PC-9 (cell line): Measurements from ENCODE around the gene SETD1B. TPM values are rescaled to one million over a fixed set of nuclear protein-coding genes. Genes with fewer than 3 reads are reported as not detected.

Source experiments
- BruUV-seq: library from RNA; stranded (reverse); fragments of 400-500 nt; replicated peaks from 2 replicates; lab custom pipeline; 2021; lab: Mats Ljungman, UMichigan
- CTCF ChIA-PET: fragments of 300-600 bp; sonication (Branson Sonifier 250); formaldehyde crosslinking; loops from one replicate; lab custom pipeline; 2022; ENCODE audit warnings: antibody characterized with exemption; lab: Charles Lee
- POLR2A ChIA-PET: fragments of 300-600 bp; sonication (Branson Sonifier 250); formaldehyde crosslinking; loops from one replicate; lab custom pipeline; 2022; ENCODE audit warnings: antibody characterized with exemption; ENCODE audit not compliant: unreplicated experiment; lab: Charles Lee
- DNase-seq, 2 experiments: peaks; one replicate each; pipeline versions ENCODE4 v3.0.0 to v3.0.0-alpha.2; 2015 to 2022; ENCODE audit warnings: mixed read lengths in 1 of 2
- H2AFZ ChIP-seq: fragments of 200-600 bp; sonication (generic); 2 replicates; pipeline ENCODE4 v1.8.1; 2017; ENCODE audit warnings: antibody characterized with exemption
- H3F3A ChIP-seq: fragments of 200-600 bp; sonication (generic); 2 replicates; pipeline ENCODE4 v1.8.1; 2017; ENCODE audit warnings: antibody characterized with exemption, mild to moderate bottlenecking, low read depth; ENCODE audit not compliant: insufficient read depth
- H3K27ac ChIP-seq: fragments of 200-600 bp; sonication (generic); 2 replicates; pipeline ENCODE4 v1.6.1; 2016; ENCODE audit warnings: mixed run types
- H3K27me3 ChIP-seq: fragments of 200-600 bp; sonication (generic); 2 replicates; pipeline ENCODE4 v1.6.1; 2016; ENCODE audit warnings: low read depth, mixed run types; ENCODE audit not compliant: insufficient read depth
- H3K36me3 ChIP-seq: fragments of 200-600 bp; sonication (generic); 2 replicates; pipeline ENCODE4 v1.6.1; 2016; ENCODE audit warnings: low read depth, mixed run types
- H3K4me1 ChIP-seq: fragments of 200-600 bp; sonication (generic); replicated peaks from 2 replicates; pipeline ENCODE4 v1.6.1; 2016; ENCODE audit warnings: mixed run types; ENCODE audit not compliant: insufficient read depth
- H3K4me2 ChIP-seq: fragments of 200-600 bp; sonication (generic); 2 replicates; pipeline ENCODE4 v1.6.1; 2017; ENCODE audit warnings: mixed run types
- H3K4me3 ChIP-seq: fragments of 200-600 bp; sonication (generic); 2 replicates; pipeline ENCODE4 v1.6.1; 2016; ENCODE audit warnings: mixed run types
- H3K79me2 ChIP-seq: fragments of 200-600 bp; sonication (generic); 2 replicates; pipeline ENCODE4 v1.6.1; 2017; ENCODE audit warnings: low read depth, mixed run types
- H3K9me2 ChIP-seq: fragments of 200-600 bp; sonication (generic); 2 replicates; pipeline ENCODE4 v1.8.1; 2017; ENCODE audit warnings: mild to moderate bottlenecking; ENCODE audit not compliant: insufficient read depth
- H3K9me3 ChIP-seq: fragments of 200-600 bp; sonication (generic); 2 replicates; pipeline ENCODE4 v1.8.1; 2016; ENCODE audit warnings: low read depth; ENCODE audit not compliant: insufficient read depth
- H4K20me1 ChIP-seq: fragments of 200-600 bp; sonication (generic); 2 replicates; pipeline ENCODE4 v1.8.1; 2017; ENCODE audit not compliant: insufficient read depth
- EZH2 ChIP-seq: fragments of 200-600 bp; sonication (generic); IDR thresholded peaks from 2 replicates; pipeline ENCODE4 v1.8.0; 2017; ENCODE audit warnings: antibody characterized with exemption, low read depth
- intact Hi-C: fragments of 100-400 bp; cut with micrococcal nuclease; formaldehyde crosslinking; loops from one replicate; pipeline ENCODE4 v1.10.0; 2022; ENCODE audit not compliant: unreplicated experiment
- total RNA-seq: library from RNA; stranded (reverse); gene quantifications from 2 replicates; pipeline ENCODE4 v1.2.3, GENCODE V29; 2021
- TF ChIP-seq, protein P1 (sequence below): fragments of 200-600 bp; sonication (generic); conservative IDR thresholded peaks from 2 replicates; pipeline ENCODE4 v1.6.1; 2017; ENCODE audit warnings: mixed run types, antibody characterized with exemption, mild to moderate bottlenecking, moderate library complexity

SETD1B gene
- total RNA-seq, 1 experiment from 2014 or later: 22.6 TPM

DNA sequence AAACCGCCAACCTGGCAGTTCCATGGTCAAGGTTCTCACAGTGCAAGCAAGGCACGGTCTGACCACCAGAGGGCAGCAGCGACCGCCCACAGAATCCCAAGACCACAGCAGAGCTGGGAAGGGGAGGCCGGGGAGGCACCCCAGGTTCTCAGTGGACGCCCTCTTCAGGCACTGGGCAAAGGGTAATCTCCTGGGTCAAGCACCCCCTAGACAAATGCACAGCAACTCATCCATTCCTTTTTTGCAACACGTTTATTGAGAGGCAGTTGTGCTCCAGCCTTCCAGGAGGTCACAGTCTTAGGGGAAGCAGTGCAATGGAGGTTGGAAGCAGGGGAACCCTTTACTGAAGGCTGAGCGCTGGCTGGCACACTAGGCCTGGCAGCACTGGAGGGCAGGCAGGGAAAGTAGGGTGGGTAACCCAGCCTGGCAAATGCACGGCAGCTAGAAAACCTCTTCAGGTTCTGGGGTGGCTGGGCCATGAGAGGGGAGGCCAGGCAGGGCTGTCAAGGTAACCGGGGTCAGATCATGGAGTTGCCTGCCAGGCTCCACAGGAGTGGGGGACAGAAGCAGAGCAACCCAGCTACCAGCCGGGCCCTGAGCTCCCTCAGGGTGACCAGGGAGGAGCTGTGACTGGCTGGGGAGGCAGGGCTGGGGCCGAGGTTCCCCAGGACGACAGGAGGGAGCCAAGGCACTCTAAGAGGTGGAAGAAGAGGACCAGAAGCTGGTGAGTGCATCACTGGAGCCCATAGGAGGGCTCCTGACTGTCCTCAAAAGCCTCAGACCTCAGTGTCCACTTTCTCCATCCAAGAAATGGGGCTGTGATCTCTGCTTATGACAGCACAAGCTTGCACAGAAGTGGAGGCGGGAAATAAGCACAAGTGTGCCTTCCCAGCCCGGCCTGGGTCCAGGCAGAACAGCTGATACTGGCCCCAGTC is 8.5 kb upstream of the SETD1B start:
- TF ChIP-seq, protein P1, sequence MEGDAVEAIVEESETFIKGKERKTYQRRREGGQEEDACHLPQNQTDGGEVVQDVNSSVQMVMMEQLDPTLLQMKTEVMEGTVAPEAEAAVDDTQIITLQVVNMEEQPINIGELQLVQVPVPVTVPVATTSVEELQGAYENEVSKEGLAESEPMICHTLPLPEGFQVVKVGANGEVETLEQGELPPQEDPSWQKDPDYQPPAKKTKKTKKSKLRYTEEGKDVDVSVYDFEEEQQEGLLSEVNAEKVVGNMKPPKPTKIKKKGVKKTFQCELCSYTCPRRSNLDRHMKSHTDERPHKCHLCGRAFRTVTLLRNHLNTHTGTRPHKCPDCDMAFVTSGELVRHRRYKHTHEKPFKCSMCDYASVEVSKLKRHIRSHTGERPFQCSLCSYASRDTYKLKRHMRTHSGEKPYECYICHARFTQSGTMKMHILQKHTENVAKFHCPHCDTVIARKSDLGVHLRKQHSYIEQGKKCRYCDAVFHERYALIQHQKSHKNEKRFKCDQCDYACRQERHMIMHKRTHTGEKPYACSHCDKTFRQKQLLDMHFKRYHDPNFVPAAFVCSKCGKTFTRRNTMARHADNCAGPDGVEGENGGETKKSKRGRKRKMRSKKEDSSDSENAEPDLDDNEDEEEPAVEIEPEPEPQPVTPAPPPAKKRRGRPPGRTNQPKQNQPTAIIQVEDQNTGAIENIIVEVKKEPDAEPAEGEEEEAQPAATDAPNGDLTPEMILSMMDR: peak; percentile 95
- no peak for TF ChIP-seq EZH2
- Histone ChIP-seq H3K4me1 (peaks cover 62% of the 10 kb centered on the region), H3F3A (peaks cover 67% of the 10 kb centered on the region), H3K79me2 (peaks cover 63% of the 10 kb centered on the region), H3K36me3 (no peaks in the 10 kb centered on the region), H3K9me2 (no peaks in the 10 kb centered on the region), H3K27me3 (no peaks in the 10 kb centered on the region), H3K4me2 (peak overlapping the region; percentile 93), H3K9me3 (no peaks in the 10 kb centered on the region), H2AFZ (no peak overlapping the region), H3K27ac (peak overlapping the region; percentile 69), H3K4me3 (peak overlapping the region; percentile 35; the same call in 1 of the 2 replicates), H4K20me1 (no peaks in the 10 kb centered on the region)
- no TSS peak for BruUV-seq
- intact Hi-C loops: loop anchor here (2.0 to 10.0 kb wide), 5 partner anchors 168 to 570 kb away; partner anchors contain the start of gene ORAI1
- peak; percentile 69 to 87 for DNase-seq
- POLR2A ChIA-PET: interaction anchor here (0.5 to 1.0 kb wide), 4 partner anchors 9 to 109 kb away, joined by 4 read pairs; no protein-coding TSS in a partner anchor
- CTCF ChIA-PET: interaction anchor here (0.5 to 4.9 kb wide), 14 partner anchors 9 to 318 kb away, joined by 3 to 48 read pairs (median 8); partner anchors contain the start of gene PSMD9

GRCh38 chr12:121796855-121797751 is 6.7 kb upstream of the SETD1B start:
- Histone ChIP-seq H3K79me2 (peaks cover 61% of the 10 kb centered on the region), H4K20me1 (no peaks in the 10 kb centered on the region), H3K4me2 (peak overlapping the region; percentile 72), H3K9me2 (no peaks in the 10 kb centered on the region), H3K4me1 (peaks cover 48% of the 10 kb centered on the region), H3F3A (peaks cover 64% of the 10 kb centered on the region), H3K36me3 (no peaks in the 10 kb centered on the region), H3K27me3 (no peaks in the 10 kb centered on the region), H3K9me3 (no peaks in the 10 kb centered on the region), H3K27ac (peak overlapping the region; percentile 69), H2AFZ (no peak overlapping the region), H3K4me3 (peak overlapping the region; percentile 17; the same call in 1 of the 2 replicates)
- POLR2A ChIA-PET: interaction anchor here (0.5 to 0.6 kb wide), 4 partner anchors 80 to 1472 kb away, joined by 3 to 7 read pairs (median 3); no protein-coding TSS in a partner anchor
- CTCF ChIA-PET: interaction anchor here (0.6 to 4.9 kb wide), 7 partner anchors 9 to 1929 kb away, joined by 3 to 48 read pairs (median 7); partner anchors contain the start of gene PSMD9
- no TSS peak for BruUV-seq
- no peak for TF ChIP-seq EZH2
- TF ChIP-seq, protein P1: peak; percentile 33; the same call in 1 of the 2 replicates
- peak; percentile 96 to 97 for DNase-seq
- intact Hi-C loops: loop anchor here (1.0 to 10.0 kb wide), 4 partner anchors 91 to 572 kb away; partner anchors contain the start of gene PSMD9
